A549 (cell line): ENCODE data around the gene SEC16B. TPM values are rescaled to one million over a fixed set of nuclear protein-coding genes. Genes with fewer than 3 reads are reported as not detected.

Experiments
- ATAC-seq, 2 experiments: fragments of 200-7000 bp in 1 of 2; fragments of >200 bp in 1 of 2; cut with Nextera tagmentation in 1 of 2; cut with Tn5 transposase in 1 of 2; 3 replicates each; pipeline versions ENCODE4 v1.8.0 to v1.9.1; 2018 to 2020; ENCODE audit warnings: mild to moderate bottlenecking in 1 of 2, moderate library complexity in 1 of 2
- CTCF ChIA-PET: fragments of 300-600 bp; sonication (Branson Sonifier 250); formaldehyde crosslinking; extraction: SDS; loops from one replicate; lab custom pipeline; 2021; ENCODE audit warnings: antibody characterized with exemption, inconsistent platforms; lab: Yijun Ruan, JAX
- POLR2A ChIA-PET: fragments of 350-600 bp; formaldehyde crosslinking; extraction: SDS; loops from one replicate; lab custom pipeline; 2021; ENCODE audit warnings: antibody characterized with exemption, inconsistent platforms; lab: Yijun Ruan, JAX
- DNase-seq, 2 experiments: peaks; one replicate each; pipeline versions ENCODE4 v3.0.0 to v3.0.0-alpha.2; 2011 to 2016; ENCODE audit warnings: low read depth in 1 of 2, low spot score in 1 of 2
- FAIRE-seq: peaks from 2 replicates; lab custom pipeline; 2011; peaks lifted over from hg19 to GRCh38; lab: Jason Lieb, UNC
- H3K27ac ChIP-seq, 2 experiments: fragments of >200 bp; sonication (Bioruptor Twin); formaldehyde crosslinking; 3 replicates each; pipeline ENCODE4 v1.5.1; 2016 to 2017
- H3K4me1 ChIP-seq: fragments of >200 bp; sonication (Bioruptor Twin); formaldehyde crosslinking; 3 replicates; pipeline ENCODE4 v1.6.1; 2016
- H3K4me2 ChIP-seq: fragments of >200 bp; sonication (Bioruptor Twin); formaldehyde crosslinking; 3 replicates; pipeline ENCODE4 v1.6.1; 2016
- H3K4me3 ChIP-seq: fragments of >200 bp; sonication (Bioruptor Twin); formaldehyde crosslinking; 3 replicates; pipeline ENCODE4 v1.5.1; 2016
- H3K9me3 ChIP-seq: fragments of >200 bp; sonication (Bioruptor Twin); formaldehyde crosslinking; 3 replicates; pipeline ENCODE4 v1.6.1; 2016
- ATOH8 ChIP-seq: fragments of 250-450 bp; sonication (Bioruptor Pico); IDR thresholded peaks from 2 replicates; pipeline ENCODE4 v1.5.0; 2020; ENCODE audit warnings: low read depth, mild to moderate bottlenecking, moderate library complexity
- CBX2 ChIP-seq: fragments of 200-600 bp; sonication (generic); IDR thresholded peaks from 2 replicates; pipeline ENCODE4 v1.6.1; 2016; ENCODE audit warnings: low read depth, mild to moderate bottlenecking, borderline replicate concordance
- CBX8 ChIP-seq: fragments of 200-600 bp; sonication (generic); IDR thresholded peaks from 2 replicates; pipeline ENCODE4 v1.6.1; 2016
- CHD4 ChIP-seq: fragments of 200-600 bp; sonication (generic); IDR thresholded peaks from 2 replicates; pipeline ENCODE4 v1.6.1; 2016; ENCODE audit warnings: antibody characterized with exemption, mild to moderate bottlenecking, borderline replicate concordance
- E2F6 ChIP-seq: IDR thresholded peaks from 2 replicates; pipeline ENCODE4 v1.6.1; 2012; ENCODE audit warnings: low read depth, borderline replicate concordance
- EHF ChIP-seq: fragments of 250-450 bp; sonication (Bioruptor Pico); IDR thresholded peaks from 2 replicates; pipeline ENCODE4 v1.5.0; 2020; ENCODE audit warnings: mild to moderate bottlenecking
- EHMT2 ChIP-seq: fragments of 200-600 bp; sonication (generic); IDR thresholded peaks from 2 replicates; pipeline ENCODE4 v1.6.1; 2016; ENCODE audit warnings: antibody characterized with exemption, low read depth, mild to moderate bottlenecking, moderate library complexity
- ELK1 ChIP-seq: fragments of 150-350 bp; IDR thresholded peaks from 2 replicates; pipeline ENCODE4 v1.6.1; 2014; ENCODE audit warnings: low read depth, mild to moderate bottlenecking, low read length
- ESRRA ChIP-seq: fragments of 150-350 bp; IDR thresholded peaks from 2 replicates; pipeline ENCODE4 v1.6.1; 2014; ENCODE audit warnings: mild to moderate bottlenecking, low read length, borderline replicate concordance
- FOSL2 ChIP-seq, 2 experiments: fragments of 450-650 bp in 1 of 2; fragments of >200 bp in 1 of 2; sonication (Bioruptor Twin) in 1 of 2; formaldehyde crosslinking; IDR thresholded peaks; 2 replicates each; pipeline versions ENCODE4 v1.5.0 to v1.6.1; 2016 to 2020; ENCODE audit warnings: mild to moderate bottlenecking in 1 of 2, moderate library complexity in 1 of 2
- GATA3 ChIP-seq: IDR thresholded peaks from 2 replicates; pipeline ENCODE4 v1.6.1; 2012; ENCODE audit warnings: borderline replicate concordance
- HDAC2 ChIP-seq: fragments of 200-600 bp; sonication (generic); IDR thresholded peaks from 2 replicates; pipeline ENCODE4 v1.6.1; 2016
- HOXB13 ChIP-seq: fragments of 250-450 bp; sonication (Bioruptor Pico); IDR thresholded peaks from 2 replicates; pipeline ENCODE4 v1.5.0; 2020; ENCODE audit warnings: low read depth, mild to moderate bottlenecking, moderate library complexity
- HOXB5 ChIP-seq: fragments of 250-450 bp; sonication (Bioruptor Pico); IDR thresholded peaks from 2 replicates; pipeline ENCODE4 v1.5.0; 2020; ENCODE audit warnings: mild to moderate bottlenecking, moderate library complexity
- MAFK ChIP-seq: fragments of 450-650 bp; IDR thresholded peaks from 2 replicates; pipeline ENCODE4 v1.6.1; 2014; ENCODE audit not compliant: partially characterized antibody
- NFE2L2 ChIP-seq: fragments of 150-350 bp; conservative IDR thresholded peaks from 2 replicates; pipeline ENCODE4 v1.6.1; 2014; ENCODE audit warnings: low read length
- NR3C1 ChIP-seq: fragments of >200 bp; sonication (Bioruptor Twin); formaldehyde crosslinking; IDR thresholded peaks from 3 replicates; pipeline ENCODE4 v1.6.1; 2017
- PHF8 ChIP-seq: fragments of 200-600 bp; sonication (generic); IDR thresholded peaks from 2 replicates; pipeline ENCODE4 v1.6.1; 2016; ENCODE audit warnings: low read depth, mild to moderate bottlenecking, antibody characterized with exemption, moderate library complexity, borderline replicate concordance
- POLR2AphosphoS2 ChIP-seq: conservative IDR thresholded peaks from 2 replicates; pipeline ENCODE4 v1.6.1; 2012; ENCODE audit warnings: low read length, improper control_type of control experiment, inconsistent platforms
- RFX5 ChIP-seq: fragments of 450-650 bp; IDR thresholded peaks from 2 replicates; pipeline ENCODE4 v1.7.1; 2014; ENCODE audit warnings: antibody characterized with exemption, mild to moderate bottlenecking, moderate library complexity
- ZSCAN20 ChIP-seq: fragments of 250-450 bp; sonication (Bioruptor Pico); IDR thresholded peaks from 2 replicates; pipeline ENCODE4 v1.8.0; 2022; ENCODE audit warnings: mild to moderate bottlenecking, moderate library complexity
- WGBS: methylation state at CpG from one replicate; pipeline ENCODE4 v1.1.6; 2017; ENCODE audit errors: missing lambda C conversion rate; 5-methylcytosine and 5-hydroxymethylcytosine counted together
- polyA plus RNA-seq, 4 experiments: library from polyadenylated mRNA; depleted of rRNA in 3 of 4; stranded (reverse); fragments of >200 nt; fragmentation: RNase III in 1 of 4; extraction: RNeasy Plus Mini Kit Qiagen cat#74134 plus additional on column Dnase treatment in 1 of 4; gene quantifications; 2 replicates in 3 of 4; 3 replicates in 1 of 4; pipeline ENCODE4 v1.2.3, GENCODE V29; 2011 to 2017
- TF ChIP-seq, protein P1 (sequence below): fragments of >200 bp; sonication (Bioruptor Twin); formaldehyde crosslinking; IDR thresholded peaks from 3 replicates; pipeline ENCODE4 v1.5.1; 2016
- TF ChIP-seq, protein P2 (sequence below): fragments of >200 bp; sonication (Bioruptor Twin); formaldehyde crosslinking; IDR thresholded peaks from 3 replicates; pipeline ENCODE4 v1.6.1; 2016
- TF ChIP-seq, protein P3 (sequence below): IDR thresholded peaks from 2 replicates; pipeline ENCODE4 v1.6.1; 2012
- TF ChIP-seq, protein P4 (sequence below): fragments of 450-650 bp; IDR thresholded peaks from 2 replicates; pipeline ENCODE4 v1.6.1; 2014; ENCODE audit warnings: antibody characterized with exemption
- TF ChIP-seq, protein P5 (sequence below): fragments of 200-600 bp; sonication (generic); IDR thresholded peaks from 2 replicates; pipeline ENCODE4 v1.6.1; 2016; ENCODE audit warnings: antibody characterized with exemption, mild to moderate bottlenecking, moderate library complexity

Gene SEC16B
- polyA plus RNA-seq, 2 of the 4 experiments (the other 2 are of a cell fraction) = 1.3 to 2.6 TPM

DNA sequence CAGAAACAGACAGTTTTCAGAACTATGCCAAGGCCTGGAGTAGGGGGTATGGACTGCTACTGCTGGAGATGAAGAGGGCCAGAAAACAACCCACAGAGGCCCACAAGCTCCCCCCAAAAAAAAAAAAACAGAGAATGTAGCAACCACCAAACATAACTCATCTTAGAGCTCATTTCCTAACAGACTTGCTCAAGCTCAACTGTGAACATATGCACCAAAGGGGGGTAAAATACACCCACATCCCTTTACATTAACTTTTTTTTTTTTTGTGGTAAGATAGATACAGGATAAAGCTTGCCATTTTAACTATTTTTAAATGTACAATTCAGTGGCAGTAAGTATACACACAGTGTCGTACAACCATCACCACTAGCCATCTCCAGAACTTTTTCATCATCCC, 36.0 kb downstream of the SEC16B start (continued):
- TF ChIP-seq ELK1 = no peak
- no peak for TF ChIP-seq RFX5
- no peak for TF ChIP-seq ATOH8 (CRISPR knock-in tag)
- TF ChIP-seq, protein P1, sequence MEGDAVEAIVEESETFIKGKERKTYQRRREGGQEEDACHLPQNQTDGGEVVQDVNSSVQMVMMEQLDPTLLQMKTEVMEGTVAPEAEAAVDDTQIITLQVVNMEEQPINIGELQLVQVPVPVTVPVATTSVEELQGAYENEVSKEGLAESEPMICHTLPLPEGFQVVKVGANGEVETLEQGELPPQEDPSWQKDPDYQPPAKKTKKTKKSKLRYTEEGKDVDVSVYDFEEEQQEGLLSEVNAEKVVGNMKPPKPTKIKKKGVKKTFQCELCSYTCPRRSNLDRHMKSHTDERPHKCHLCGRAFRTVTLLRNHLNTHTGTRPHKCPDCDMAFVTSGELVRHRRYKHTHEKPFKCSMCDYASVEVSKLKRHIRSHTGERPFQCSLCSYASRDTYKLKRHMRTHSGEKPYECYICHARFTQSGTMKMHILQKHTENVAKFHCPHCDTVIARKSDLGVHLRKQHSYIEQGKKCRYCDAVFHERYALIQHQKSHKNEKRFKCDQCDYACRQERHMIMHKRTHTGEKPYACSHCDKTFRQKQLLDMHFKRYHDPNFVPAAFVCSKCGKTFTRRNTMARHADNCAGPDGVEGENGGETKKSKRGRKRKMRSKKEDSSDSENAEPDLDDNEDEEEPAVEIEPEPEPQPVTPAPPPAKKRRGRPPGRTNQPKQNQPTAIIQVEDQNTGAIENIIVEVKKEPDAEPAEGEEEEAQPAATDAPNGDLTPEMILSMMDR = no peak
- TF ChIP-seq CHD4 = no peak
- no peak for TF ChIP-seq HOXB5 (CRISPR knock-in tag)
- TF ChIP-seq, protein P2, sequence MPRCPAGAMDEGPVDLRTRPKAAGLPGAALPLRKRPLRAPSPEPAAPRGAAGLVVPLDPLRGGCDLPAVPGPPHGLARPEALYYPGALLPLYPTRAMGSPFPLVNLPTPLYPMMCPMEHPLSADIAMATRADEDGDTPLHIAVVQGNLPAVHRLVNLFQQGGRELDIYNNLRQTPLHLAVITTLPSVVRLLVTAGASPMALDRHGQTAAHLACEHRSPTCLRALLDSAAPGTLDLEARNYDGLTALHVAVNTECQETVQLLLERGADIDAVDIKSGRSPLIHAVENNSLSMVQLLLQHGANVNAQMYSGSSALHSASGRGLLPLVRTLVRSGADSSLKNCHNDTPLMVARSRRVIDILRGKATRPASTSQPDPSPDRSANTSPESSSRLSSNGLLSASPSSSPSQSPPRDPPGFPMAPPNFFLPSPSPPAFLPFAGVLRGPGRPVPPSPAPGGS = no peak
- TF ChIP-seq NR3C1 = no peak
- TF ChIP-seq, all 56 proteins: peak for 0

DNA sequence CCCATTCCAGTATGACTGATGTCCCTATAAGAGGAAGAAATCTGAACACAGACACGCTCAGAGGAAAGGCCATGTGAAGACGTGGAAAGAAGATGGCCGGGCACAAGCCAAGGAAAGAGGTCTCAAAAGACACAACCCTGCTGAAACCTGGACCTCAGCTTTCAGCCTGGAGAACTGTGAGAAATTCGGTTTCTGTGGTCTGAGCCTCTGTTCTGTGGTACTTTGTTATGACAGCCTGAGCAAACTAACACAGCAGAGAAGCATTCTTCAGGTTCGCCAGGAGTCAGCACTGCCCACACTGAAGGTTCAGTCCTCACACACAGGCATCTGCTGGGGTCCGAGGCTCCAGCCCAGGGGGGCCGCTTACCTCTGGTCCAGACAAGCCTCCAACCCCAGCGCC, 37.7 kb downstream of the SEC16B start:
- no peak for DNase-seq
- FAIRE-seq = no peak
- no peak overlapping the region for H3K4me3 ChIP-seq
- H3K27ac ChIP-seq = no peak overlapping the region
- H3K4me2 ChIP-seq = no peak overlapping the region
- TF ChIP-seq HDAC2 (no peak), EHF (CRISPR knock-in tag) (no peak), MAFK (no peak), GATA3 (no peak), ESRRA (no peak), E2F6 (no peak), CBX2 (no peak), HOXB13 (CRISPR knock-in tag) (no peak), CBX8 (no peak), NFE2L2 (no peak), EHMT2 (no peak), FOSL2 (IDR thresholded peaks at IDR 0.05) (no peak), FOSL2 (CRISPR knock-in tag; IDR thresholded peaks at IDR 0.05) (no peak), PHF8 (no peak), RFX5 (no peak), ZSCAN20 (CRISPR knock-in tag) (no peak), POLR2AphosphoS2 (no peak)
- TF ChIP-seq, protein P3, sequence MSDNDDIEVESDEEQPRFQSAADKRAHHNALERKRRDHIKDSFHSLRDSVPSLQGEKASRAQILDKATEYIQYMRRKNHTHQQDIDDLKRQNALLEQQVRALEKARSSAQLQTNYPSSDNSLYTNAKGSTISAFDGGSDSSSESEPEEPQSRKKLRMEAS = no peak
- TF ChIP-seq, protein P4, sequence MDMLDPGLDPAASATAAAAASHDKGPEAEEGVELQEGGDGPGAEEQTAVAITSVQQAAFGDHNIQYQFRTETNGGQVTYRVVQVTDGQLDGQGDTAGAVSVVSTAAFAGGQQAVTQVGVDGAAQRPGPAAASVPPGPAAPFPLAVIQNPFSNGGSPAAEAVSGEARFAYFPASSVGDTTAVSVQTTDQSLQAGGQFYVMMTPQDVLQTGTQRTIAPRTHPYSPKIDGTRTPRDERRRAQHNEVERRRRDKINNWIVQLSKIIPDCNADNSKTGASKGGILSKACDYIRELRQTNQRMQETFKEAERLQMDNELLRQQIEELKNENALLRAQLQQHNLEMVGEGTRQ = no peak
- TF ChIP-seq, protein P5, sequence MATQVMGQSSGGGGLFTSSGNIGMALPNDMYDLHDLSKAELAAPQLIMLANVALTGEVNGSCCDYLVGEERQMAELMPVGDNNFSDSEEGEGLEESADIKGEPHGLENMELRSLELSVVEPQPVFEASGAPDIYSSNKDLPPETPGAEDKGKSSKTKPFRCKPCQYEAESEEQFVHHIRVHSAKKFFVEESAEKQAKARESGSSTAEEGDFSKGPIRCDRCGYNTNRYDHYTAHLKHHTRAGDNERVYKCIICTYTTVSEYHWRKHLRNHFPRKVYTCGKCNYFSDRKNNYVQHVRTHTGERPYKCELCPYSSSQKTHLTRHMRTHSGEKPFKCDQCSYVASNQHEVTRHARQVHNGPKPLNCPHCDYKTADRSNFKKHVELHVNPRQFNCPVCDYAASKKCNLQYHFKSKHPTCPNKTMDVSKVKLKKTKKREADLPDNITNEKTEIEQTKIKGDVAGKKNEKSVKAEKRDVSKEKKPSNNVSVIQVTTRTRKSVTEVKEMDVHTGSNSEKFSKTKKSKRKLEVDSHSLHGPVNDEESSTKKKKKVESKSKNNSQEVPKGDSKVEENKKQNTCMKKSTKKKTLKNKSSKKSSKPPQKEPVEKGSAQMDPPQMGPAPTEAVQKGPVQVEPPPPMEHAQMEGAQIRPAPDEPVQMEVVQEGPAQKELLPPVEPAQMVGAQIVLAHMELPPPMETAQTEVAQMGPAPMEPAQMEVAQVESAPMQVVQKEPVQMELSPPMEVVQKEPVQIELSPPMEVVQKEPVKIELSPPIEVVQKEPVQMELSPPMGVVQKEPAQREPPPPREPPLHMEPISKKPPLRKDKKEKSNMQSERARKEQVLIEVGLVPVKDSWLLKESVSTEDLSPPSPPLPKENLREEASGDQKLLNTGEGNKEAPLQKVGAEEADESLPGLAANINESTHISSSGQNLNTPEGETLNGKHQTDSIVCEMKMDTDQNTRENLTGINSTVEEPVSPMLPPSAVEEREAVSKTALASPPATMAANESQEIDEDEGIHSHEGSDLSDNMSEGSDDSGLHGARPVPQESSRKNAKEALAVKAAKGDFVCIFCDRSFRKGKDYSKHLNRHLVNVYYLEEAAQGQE = no peak
- TF ChIP-seq, all 56 proteins: peak for 0
- 63% methylated on average over 7 of the region's 8 CpGs for WGBS
- Histone ChIP-seq H3K4me1 (peaks cover 4% of the 10 kb centered on the region; the same call in 1 of the 3 replicates), H3K9me3 (no peaks in the 10 kb centered on the region)
- ATAC-seq = no peak
- ChIA-PET POLR2A (no interaction called here), CTCF (interaction anchor here (0.6 to 10.1 kb wide), 2 partner anchors 13 to 105 kb away, joined by 3 to 79 read pairs; no protein-coding TSS in a partner anchor)
